IMR-90 (cell line): ENCODE data around the gene WNT11. TPM values are rescaled to one million over a fixed set of nuclear protein-coding genes. Genes with fewer than 3 reads are reported as not detected.
A peak's percentile ranks its signal among the peaks of the same experiment; 100 is the strongest.

Experiments
- ATAC-seq: fragments of 200-7000 bp; cut with Tn5 transposase; 2 replicates; pipeline ENCODE4 v1.9.1; 2020; ENCODE audit warnings: low read depth, mild to moderate bottlenecking, moderate library complexity
- BruUV-seq: library from RNA; stranded (reverse); fragments of 400-500 nt; replicated peaks from 2 replicates; lab custom pipeline; 2021; lab: Mats Ljungman, UMichigan
- CTCF ChIA-PET: fragments of 300-600 bp; formaldehyde crosslinking; extraction: SDS; loops from one replicate; lab custom pipeline; 2021; ENCODE audit warnings: antibody characterized with exemption; lab: Yijun Ruan, JAX
- POLR2A ChIA-PET: fragments of 300-600 bp; sonication (Branson Sonifier 250); formaldehyde crosslinking; loops from one replicate; lab custom pipeline; 2022; ENCODE audit warnings: antibody characterized with exemption; ENCODE audit not compliant: unreplicated experiment; lab: Charles Lee
- DNase-seq: peaks from one replicate; pipeline ENCODE4 v3.0.0; 2013
- H2AFZ ChIP-seq: replicated peaks from 2 replicates; pipeline ENCODE3; 2013; ENCODE audit warnings: low read length, mild to moderate bottlenecking; ENCODE audit not compliant: poor library complexity
- H2AK5ac ChIP-seq: 2 replicates; pipeline ENCODE4 v1.6.1; 2013; ENCODE audit warnings: low read depth, low read length, inconsistent platforms
- H2AK9ac ChIP-seq: replicated peaks from 2 replicates; pipeline ENCODE3; 2013; ENCODE audit warnings: mild to moderate bottlenecking, low read depth, low read length, moderate library complexity; ENCODE audit not compliant: poor library complexity
- H2BK120ac ChIP-seq: 2 replicates; pipeline ENCODE4 v1.6.1; 2013; ENCODE audit warnings: low read depth, low read length, inconsistent platforms
- H2BK15ac ChIP-seq: 3 replicates; pipeline ENCODE4 v1.6.1; 2013; ENCODE audit warnings: low read depth, low read length, inconsistent platforms
- H2BK20ac ChIP-seq: 2 replicates; pipeline ENCODE4 v1.6.1; 2013; ENCODE audit warnings: low read depth, mild to moderate bottlenecking, inconsistent platforms, low read length, moderate library complexity
- H2BK5ac ChIP-seq: 2 replicates; pipeline ENCODE4 v1.6.1; 2013; ENCODE audit warnings: mild to moderate bottlenecking, low read depth, low read length, inconsistent platforms; ENCODE audit not compliant: poor library complexity, severe bottlenecking
- H3K14ac ChIP-seq: replicated peaks from 2 replicates; pipeline ENCODE4 v1.6.1; 2013; ENCODE audit warnings: low read depth, low read length, inconsistent platforms
- H3K18ac ChIP-seq: 2 replicates; pipeline ENCODE4 v1.6.1; 2013; ENCODE audit warnings: low read depth, low read length, control low read depth
- H3K23ac ChIP-seq: 2 replicates; pipeline ENCODE4 v1.6.1; 2013; ENCODE audit warnings: low read depth, low read length, inconsistent platforms
- H3K27ac ChIP-seq: 2 replicates; pipeline ENCODE4 v1.5.1; 2013; ENCODE audit warnings: mild to moderate bottlenecking, control low read depth, low read length; ENCODE audit not compliant: insufficient read depth
- H3K27me3 ChIP-seq: 2 replicates; pipeline ENCODE4 v1.6.1; 2013; ENCODE audit warnings: low read length; ENCODE audit not compliant: control insufficient read depth, insufficient read depth
- H3K36me3 ChIP-seq: 2 replicates; pipeline ENCODE4 v1.6.1; 2013; ENCODE audit warnings: low read length, mixed read lengths; ENCODE audit not compliant: control insufficient read depth, insufficient read depth
- H3K4ac ChIP-seq: 2 replicates; pipeline ENCODE4 v1.6.1; 2013; ENCODE audit warnings: low read depth, low read length, inconsistent platforms
- H3K4me1 ChIP-seq: 2 replicates; pipeline ENCODE4 v1.6.1; 2013; ENCODE audit warnings: low read length, mixed read lengths; ENCODE audit not compliant: control insufficient read depth, insufficient read depth
- H3K4me2 ChIP-seq: 2 replicates; pipeline ENCODE4 v1.6.1; 2013; ENCODE audit warnings: low read depth, mild to moderate bottlenecking, control low read depth, low read length, moderate library complexity
- H3K4me3 ChIP-seq: 2 replicates; pipeline ENCODE4 v1.5.1; 2013; ENCODE audit warnings: low read depth, mild to moderate bottlenecking, control low read depth, low read length, moderate library complexity; ENCODE audit not compliant: insufficient read depth
- H3K56ac ChIP-seq: 2 replicates; pipeline ENCODE4 v1.6.1; 2013; ENCODE audit warnings: low read length, inconsistent platforms; ENCODE audit not compliant: insufficient read depth; ENCODE audit errors: extremely low read depth
- H3K79me1 ChIP-seq, 2 experiments: 2 replicates each; pipeline ENCODE4 v1.6.1; 2013; ENCODE audit warnings: low read length in 2 of 2, inconsistent platforms in 1 of 2, low read depth in 1 of 2
- H3K9ac ChIP-seq: 2 replicates; pipeline ENCODE4 v1.6.1; 2013; ENCODE audit warnings: low read depth, low read length, control low read depth
- H3K9me1 ChIP-seq: 2 replicates; pipeline ENCODE4 v1.6.1; 2013; ENCODE audit warnings: low read length, inconsistent platforms; ENCODE audit not compliant: insufficient read depth
- H3K9me3 ChIP-seq: 2 replicates; pipeline ENCODE4 v1.6.1; 2013; ENCODE audit warnings: low read length; ENCODE audit not compliant: control insufficient read depth, insufficient read depth
- H4K20me1 ChIP-seq: 2 replicates; pipeline ENCODE4 v1.6.1; 2013; ENCODE audit warnings: low read length, inconsistent platforms; ENCODE audit not compliant: insufficient read depth
- H4K5ac ChIP-seq: 2 replicates; pipeline ENCODE4 v1.6.1; 2013; ENCODE audit warnings: mild to moderate bottlenecking, low read depth, low read length, control low read depth
- H4K8ac ChIP-seq, 2 experiments: 2 replicates each; pipeline ENCODE4 v1.6.1; 2013; ENCODE audit warnings: low read depth in 2 of 2, low read length in 2 of 2, control low read depth in 1 of 2, inconsistent platforms in 1 of 2
- H4K91ac ChIP-seq: 2 replicates; pipeline ENCODE4 v1.6.1; 2013; ENCODE audit warnings: low read depth, low read length, inconsistent platforms; ENCODE audit not compliant: insufficient read depth
- BHLHE40 ChIP-seq: fragments of 150-350 bp; IDR thresholded peaks from 2 replicates; pipeline ENCODE4 v1.6.1; 2016; ENCODE audit warnings: mild to moderate bottlenecking, low read depth, low read length
- CEBPB ChIP-seq: IDR thresholded peaks from 2 replicates; pipeline ENCODE4 v1.6.1; 2012; ENCODE audit warnings: low read depth, low read length, improper control_type of control experiment
- CHD1 ChIP-seq: IDR thresholded peaks from 2 replicates; pipeline ENCODE4 v1.6.1; 2012; ENCODE audit warnings: low read depth, low read length, improper control_type of control experiment
- FOS ChIP-seq: fragments of 150-350 bp; IDR thresholded peaks from 2 replicates; pipeline ENCODE4 v1.6.1; 2016; ENCODE audit warnings: low read depth, low read length
- MAFK ChIP-seq: IDR thresholded peaks from 2 replicates; pipeline ENCODE4 v1.6.1; 2012; ENCODE audit warnings: low read depth, low read length, improper control_type of control experiment
- RCOR1 ChIP-seq: IDR thresholded peaks from 2 replicates; pipeline ENCODE4 v1.6.1; 2012; ENCODE audit warnings: mild to moderate bottlenecking, low read length, improper control_type of control experiment; ENCODE audit not compliant: insufficient replicate concordance
- WGBS, 2 experiments: methylation state at CpG; one replicate each; pipeline versions ENCODE4 v1.1.5 to v1.1.7; 2013; ENCODE audit warnings: missing lambda C conversion rate in 2 of 2; ENCODE audit not compliant: insufficient read length in 1 of 2; ENCODE audit errors: extremely low coverage in 2 of 2; 5-methylcytosine and 5-hydroxymethylcytosine counted together
- dilution Hi-C: fragments of 300-500 bp; cut with HindIII; formaldehyde crosslinking; loops from one replicate; pipeline ENCODE4 v1.14.3; 2018; ENCODE audit warnings: low sequenced_read_pairs; ENCODE audit not compliant: unreplicated experiment
- in situ Hi-C: fragments of 300-500 bp; cut with MboI; formaldehyde crosslinking; loops from 3 replicates; pipeline ENCODE4 v1.14.3; 2019; ENCODE audit warnings: low sequenced_read_pairs, inconsistent platforms, mixed read lengths
- intact Hi-C: fragments of 100-400 bp; cut with micrococcal nuclease; formaldehyde crosslinking; loops from 2 replicates; pipeline ENCODE4 v1.10.0; 2022
- polyA plus RNA-seq, 3 experiments: library from polyadenylated mRNA; depleted of rRNA; stranded (reverse); fragments of >200 nt; gene quantifications; 2 replicates each; pipeline ENCODE4 v1.2.3, GENCODE V29; 2012; ENCODE audit warnings: low replicate concordance in 1 of 3
- total RNA-seq: library from RNA; depleted of rRNA; stranded (reverse); fragments of >200 nt; gene quantifications from 2 replicates; pipeline ENCODE4 v1.2.3, GENCODE V29; 2012
- TF ChIP-seq, protein P1 (sequence below): fragments of 150-350 bp; IDR thresholded peaks from 2 replicates; pipeline ENCODE4 v1.6.1; 2017; ENCODE audit warnings: mild to moderate bottlenecking, antibody characterized with exemption, low read length, low read depth

Gene WNT11
- total and polyA plus RNA-seq, 2 of the 4 experiments (the other 2 are of a cell fraction): 0.10 TPM; not detected in 1

DNA sequence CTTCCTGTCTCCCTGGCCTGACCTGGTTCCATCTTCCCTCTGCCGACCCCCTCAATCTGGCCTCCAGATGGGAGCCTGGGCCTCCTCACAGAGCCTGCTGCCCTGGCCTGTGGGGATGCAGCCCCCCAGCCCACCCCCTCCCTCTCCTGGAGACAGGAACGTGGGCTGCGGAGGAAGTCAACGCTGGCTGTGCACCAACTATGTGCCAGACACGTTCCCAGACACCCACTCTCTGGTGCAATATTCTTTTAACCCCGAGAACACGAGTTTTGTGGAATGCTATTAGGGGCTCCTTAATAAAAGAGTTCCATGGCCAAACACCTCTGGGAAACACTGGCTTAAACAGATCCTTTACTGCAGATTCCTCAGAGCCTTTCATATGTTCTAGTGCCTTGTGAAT, 15.9 kb downstream of the WNT11 start:
- dilution Hi-C loops (no loop called here), in situ Hi-C loops (no loop called here), intact Hi-C loops (no loop called here)
- POLR2A ChIA-PET: no interaction called here
- DNase-seq (peak; percentile 28), ATAC-seq (peak; percentile 48)
- Histone ChIP-seq H3K4me1 (peaks cover 9% of the 10 kb centered on the region), H3K9ac (no peak overlapping the region), H3K56ac (no peak overlapping the region), H3K36me3 (no peaks in the 10 kb centered on the region), H3K27ac (no peak overlapping the region), H3K27me3 (peaks cover 36% of the 10 kb centered on the region), H4K8ac (no peak overlapping the region), H3K18ac (peak overlapping the region; percentile 13; the same call in 1 of the 2 replicates), H3K9me1 (no peaks in the 10 kb centered on the region), H3K9me3 (no peaks in the 10 kb centered on the region), H3K4me2 (peak overlapping the region; percentile 41; the same call in 1 of the 2 replicates), H3K23ac (no peak overlapping the region), H2AK9ac (no peak overlapping the region), H4K5ac (no peak overlapping the region), H2BK20ac (no peak overlapping the region), H4K91ac (no peak overlapping the region), H2BK15ac (no peak overlapping the region), H3K4me3 (no peak overlapping the region), H2BK5ac (no peak overlapping the region), H2AFZ (peak overlapping the region; percentile 55), H2BK120ac (no peak overlapping the region), H2AK5ac (no peak overlapping the region), H4K20me1 (no peaks in the 10 kb centered on the region), H3K79me1 (no peaks in the 10 kb centered on the region), H3K4ac (no peak overlapping the region; the same call in 1 of the 2 replicates), H3K14ac (peak overlapping the region; percentile 45; the same call in 1 of the 2 replicates)
- CTCF ChIA-PET: interaction anchor here (0.6 kb wide), 1 partner anchor 17 kb away, joined by 3 read pairs; no protein-coding TSS in a partner anchor
- TF ChIP-seq RCOR1 (no peak), CEBPB (peak; percentile 47; the same call in 1 of the 2 replicates), BHLHE40 (peak; percentile 32; the same call in 1 of the 2 replicates), CHD1 (no peak), MAFK (no peak), FOS (no peak)
- TF ChIP-seq, protein P1, sequence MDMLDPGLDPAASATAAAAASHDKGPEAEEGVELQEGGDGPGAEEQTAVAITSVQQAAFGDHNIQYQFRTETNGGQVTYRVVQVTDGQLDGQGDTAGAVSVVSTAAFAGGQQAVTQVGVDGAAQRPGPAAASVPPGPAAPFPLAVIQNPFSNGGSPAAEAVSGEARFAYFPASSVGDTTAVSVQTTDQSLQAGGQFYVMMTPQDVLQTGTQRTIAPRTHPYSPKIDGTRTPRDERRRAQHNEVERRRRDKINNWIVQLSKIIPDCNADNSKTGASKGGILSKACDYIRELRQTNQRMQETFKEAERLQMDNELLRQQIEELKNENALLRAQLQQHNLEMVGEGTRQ: no peak
- WGBS, 2 experiments: no CpG with 5 or more reads among the region's 7 CpGs
- no TSS peak for BruUV-seq
